ENCODE data around the gene PEAK1. TPM values are rescaled to one million over a fixed set of nuclear protein-coding genes. Genes with fewer than 3 reads are reported as not detected.

Gene PEAK1
- total RNA-seq, 6 experiments from 2014 or later = 85.6 to 110 (median 95.8) TPM

DNA sequence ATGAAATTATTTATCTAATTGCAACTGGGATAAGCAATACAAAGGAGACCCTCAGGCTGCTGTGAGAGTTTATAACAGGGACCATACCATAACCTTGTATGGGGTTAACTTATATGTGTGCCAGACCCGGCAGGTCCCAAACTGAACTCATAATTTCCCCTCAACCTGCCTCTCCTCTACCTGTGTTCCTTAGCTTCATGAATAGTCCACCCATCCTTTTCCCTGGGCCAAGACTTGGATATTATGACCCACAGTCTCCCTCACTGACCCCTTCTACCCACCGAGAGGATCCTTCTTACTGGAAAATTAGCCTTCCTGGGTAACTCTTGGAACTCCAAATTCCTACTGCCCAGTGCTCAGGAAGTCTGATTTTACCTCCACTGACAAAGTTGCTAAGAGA lies 345.6 kb downstream of the PEAK1 start:
- Mint-ChIP-seq H3K4me1 (ENCODE audit: low read depth) (peaks cover 19% of the 10 kb centered on the region), H3K9me3 (no peaks in the 10 kb centered on the region), H3K27ac (no peak overlapping the region), H3K27me3 (ENCODE audit: insufficient read depth) (peaks cover 20% of the 10 kb centered on the region), H3K4me3 (no peak overlapping the region), H3K36me3 (ENCODE audit: low read depth) (no peaks in the 10 kb centered on the region; the same call in 1 of the 2 replicates)
- TF ChIP-seq, protein P1, sequence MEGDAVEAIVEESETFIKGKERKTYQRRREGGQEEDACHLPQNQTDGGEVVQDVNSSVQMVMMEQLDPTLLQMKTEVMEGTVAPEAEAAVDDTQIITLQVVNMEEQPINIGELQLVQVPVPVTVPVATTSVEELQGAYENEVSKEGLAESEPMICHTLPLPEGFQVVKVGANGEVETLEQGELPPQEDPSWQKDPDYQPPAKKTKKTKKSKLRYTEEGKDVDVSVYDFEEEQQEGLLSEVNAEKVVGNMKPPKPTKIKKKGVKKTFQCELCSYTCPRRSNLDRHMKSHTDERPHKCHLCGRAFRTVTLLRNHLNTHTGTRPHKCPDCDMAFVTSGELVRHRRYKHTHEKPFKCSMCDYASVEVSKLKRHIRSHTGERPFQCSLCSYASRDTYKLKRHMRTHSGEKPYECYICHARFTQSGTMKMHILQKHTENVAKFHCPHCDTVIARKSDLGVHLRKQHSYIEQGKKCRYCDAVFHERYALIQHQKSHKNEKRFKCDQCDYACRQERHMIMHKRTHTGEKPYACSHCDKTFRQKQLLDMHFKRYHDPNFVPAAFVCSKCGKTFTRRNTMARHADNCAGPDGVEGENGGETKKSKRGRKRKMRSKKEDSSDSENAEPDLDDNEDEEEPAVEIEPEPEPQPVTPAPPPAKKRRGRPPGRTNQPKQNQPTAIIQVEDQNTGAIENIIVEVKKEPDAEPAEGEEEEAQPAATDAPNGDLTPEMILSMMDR (IDR thresholded peaks at IDR 0.05) = no peak
- no peak for DNase-seq

DNA sequence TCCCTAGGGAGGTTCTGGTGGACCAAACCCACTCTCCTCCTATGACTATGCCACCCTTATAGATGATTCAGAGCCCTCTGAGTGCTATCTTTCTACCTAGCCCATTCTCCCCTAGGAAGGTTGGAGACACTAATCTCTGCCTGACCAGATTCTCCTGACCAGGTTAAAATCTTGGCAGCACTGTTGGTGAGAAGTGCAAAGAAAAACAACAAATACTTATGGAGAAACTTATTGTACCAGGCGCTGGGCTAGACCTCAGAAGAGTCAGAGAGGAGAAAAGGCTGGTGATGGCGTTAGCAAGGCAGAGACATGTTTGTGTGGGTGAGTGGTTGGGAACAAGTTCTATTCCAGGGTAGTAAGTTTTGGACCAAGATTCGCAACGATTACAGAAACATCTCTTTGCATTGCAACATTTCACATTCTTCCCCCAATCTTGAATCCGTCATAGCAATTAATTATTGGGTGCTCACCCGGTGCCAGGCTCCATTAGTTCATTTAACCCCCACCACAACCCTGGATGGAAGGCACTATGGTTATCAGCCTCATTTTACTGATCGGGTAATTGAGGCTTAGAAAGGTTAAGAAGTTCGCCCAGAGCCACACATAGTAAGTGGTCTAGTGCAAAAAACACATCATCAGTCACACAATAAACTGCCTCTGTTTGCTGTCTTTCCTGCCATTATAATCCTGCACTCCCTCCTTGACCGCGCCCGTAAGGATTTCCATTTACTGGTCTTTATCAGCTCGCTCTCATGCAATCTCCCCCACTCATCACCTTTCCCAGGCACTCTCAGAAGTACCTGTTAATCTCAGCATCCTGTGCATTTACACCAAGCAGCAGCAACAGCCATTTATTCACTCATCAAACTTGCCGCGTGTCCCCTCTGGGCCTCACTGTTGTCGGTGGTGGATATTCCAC lies 348.3 kb downstream of the PEAK1 start:
- TF ChIP-seq, protein P1 (IDR thresholded peaks at IDR 0.05) = no peak
- Mint-ChIP-seq H3K27me3 (ENCODE audit: insufficient read depth) (peaks cover 19% of the 10 kb centered on the region), H3K36me3 (ENCODE audit: low read depth) (no peaks in the 10 kb centered on the region; the same call in 1 of the 2 replicates), H3K9me3 (no peaks in the 10 kb centered on the region), H3K27ac (peak overlapping the region; percentile 51; the same call in 1 of the 2 replicates), H3K4me1 (ENCODE audit: low read depth) (peaks cover 46% of the 10 kb centered on the region), H3K4me3 (peak overlapping the region; percentile 66)
- no peak for DNase-seq

DNA sequence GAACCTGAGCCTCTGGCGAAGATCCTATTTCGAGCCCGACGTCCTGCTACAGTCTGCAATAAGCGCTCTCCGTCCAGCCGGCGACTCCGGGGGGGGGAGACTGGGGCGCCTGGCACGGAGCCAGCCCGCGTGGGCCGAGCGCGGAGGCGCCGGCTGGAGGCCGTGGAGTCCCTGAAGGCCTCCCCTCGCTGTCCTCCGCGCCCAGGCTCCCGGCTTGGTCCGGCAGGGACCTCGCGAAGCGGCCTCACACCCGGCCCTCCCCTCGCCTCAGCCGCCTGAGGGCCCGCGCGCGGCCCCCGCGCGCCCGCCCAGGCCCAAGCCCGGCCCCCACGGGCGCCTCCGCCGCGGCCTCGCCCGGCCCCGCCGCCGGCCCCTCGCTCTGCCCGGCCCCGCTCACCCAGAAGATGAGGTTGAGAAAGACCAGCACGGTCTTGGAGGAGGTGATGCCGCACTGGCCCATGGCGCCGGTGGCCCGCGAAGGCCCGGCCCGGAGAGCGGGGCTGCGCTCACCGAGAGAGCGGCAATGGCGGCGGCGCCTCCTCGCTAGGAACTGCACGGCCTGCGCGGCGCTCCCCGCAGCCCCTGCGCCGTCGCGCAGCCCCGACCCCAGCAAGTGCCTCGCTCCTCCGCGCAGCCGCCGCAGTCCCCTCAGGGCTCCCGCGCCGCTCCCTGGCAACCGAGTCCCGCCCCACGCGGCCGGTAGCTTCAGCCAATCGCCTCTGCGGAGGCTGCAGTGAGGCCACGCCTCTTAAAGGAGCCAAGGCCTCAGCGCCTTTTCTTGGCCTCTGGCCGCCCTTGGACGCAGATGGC lies 349.2 kb downstream of the PEAK1 start, which contains the start of gene TSPAN3:
TSPAN3 (minus strand) TSS at position 615 of the 810 bp plus-strand sequence; CDS start at position 460, 155 bp downstream.
- Mint-ChIP-seq H3K4me1 (ENCODE audit: low read depth) (peaks cover 47% of the 10 kb centered on the region), H3K27ac (peak within 1 kb of the TSS; percentile 78), H3K4me3 (peak within 1 kb of the TSS; percentile 91), H3K9me3 (no peaks in the 10 kb centered on the region), H3K36me3 (ENCODE audit: low read depth) (no peaks in the 10 kb centered on the region; the same call in 1 of the 2 replicates), H3K27me3 (ENCODE audit: insufficient read depth) (peaks cover 14% of the 10 kb centered on the region)
- peak; percentile 81 for DNase-seq
- TF ChIP-seq, protein P1 (IDR thresholded peaks at IDR 0.05) = no peak

DNA sequence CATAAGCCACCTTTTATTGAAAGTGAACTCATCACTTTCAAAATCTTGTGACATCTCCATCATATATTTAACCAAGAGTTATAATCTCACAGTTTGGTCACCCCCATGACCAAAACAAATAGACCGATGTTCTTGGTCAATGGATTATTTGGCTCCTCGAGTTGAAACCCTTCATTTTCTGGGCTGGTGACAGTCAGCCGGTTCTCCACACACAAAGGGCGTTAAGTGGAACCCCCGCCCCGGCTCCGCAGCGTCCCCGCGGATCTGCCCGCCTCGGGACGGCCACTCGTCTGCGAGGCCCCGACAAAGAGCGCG lies 349.8 kb downstream of the PEAK1 start:
- DNase-seq = no peak
- Mint-ChIP-seq H3K9me3 (no peaks in the 10 kb centered on the region), H3K27me3 (ENCODE audit: insufficient read depth) (peaks cover 10% of the 10 kb centered on the region), H3K4me3 (peak overlapping the region; percentile 91), H3K4me1 (ENCODE audit: low read depth) (peaks cover 44% of the 10 kb centered on the region), H3K27ac (peak overlapping the region; percentile 78), H3K36me3 (ENCODE audit: low read depth) (no peaks in the 10 kb centered on the region; the same call in 1 of the 2 replicates)
- TF ChIP-seq, protein P1 (IDR thresholded peaks at IDR 0.05) = no peak

DNA sequence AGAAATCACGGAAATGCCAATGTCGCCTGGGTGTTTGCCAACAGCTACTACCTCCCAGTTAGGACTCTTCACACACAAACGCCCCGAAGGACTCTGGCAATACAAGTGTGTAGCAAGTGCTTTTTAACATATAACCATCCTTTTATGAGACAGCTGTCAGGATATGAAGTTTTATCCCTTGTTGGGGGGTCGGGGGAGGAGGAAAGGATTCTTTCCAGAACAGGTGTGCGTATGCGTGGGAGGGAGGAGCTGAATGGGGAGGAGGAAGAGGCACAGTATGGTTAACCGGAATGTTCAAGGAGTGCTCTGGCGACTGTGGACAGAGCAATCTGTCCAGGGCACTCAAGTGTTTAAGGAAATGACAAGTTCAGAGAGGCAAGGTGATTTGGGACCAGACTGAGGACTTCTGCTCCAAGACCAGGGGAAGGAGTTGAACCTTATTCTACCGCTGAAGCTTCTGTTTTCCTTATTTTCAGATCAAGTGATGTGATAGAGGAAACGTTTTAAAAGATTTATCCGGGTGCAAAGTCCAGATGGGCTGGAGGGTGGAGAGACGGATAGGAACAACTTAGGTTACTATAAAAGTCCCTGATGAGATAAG lies 350.3 kb downstream of the PEAK1 start:
- no peaks in the 10 kb centered on the region; the same call in 1 of the 2 replicates for H3K36me3 Mint-ChIP-seq (ENCODE audit: low read depth)
- H3K4me1 Mint-ChIP-seq (ENCODE audit: low read depth) = peaks cover 49% of the 10 kb centered on the region
- H3K9me3 Mint-ChIP-seq = no peaks in the 10 kb centered on the region
- peak overlapping the region; percentile 91 for H3K4me3 Mint-ChIP-seq
- peak overlapping the region; percentile 78 for H3K27ac Mint-ChIP-seq
- DNase-seq = no peak
- TF ChIP-seq, protein P1 (IDR thresholded peaks at IDR 0.05) = no peak
- H3K27me3 Mint-ChIP-seq (ENCODE audit: insufficient read depth) = peaks cover 10% of the 10 kb centered on the region
